ENCODE results near the gene SLC25A44.
A peak's percentile ranks its signal among the peaks of the same experiment; 100 is the strongest.

Gene SLC25A44

DNA sequence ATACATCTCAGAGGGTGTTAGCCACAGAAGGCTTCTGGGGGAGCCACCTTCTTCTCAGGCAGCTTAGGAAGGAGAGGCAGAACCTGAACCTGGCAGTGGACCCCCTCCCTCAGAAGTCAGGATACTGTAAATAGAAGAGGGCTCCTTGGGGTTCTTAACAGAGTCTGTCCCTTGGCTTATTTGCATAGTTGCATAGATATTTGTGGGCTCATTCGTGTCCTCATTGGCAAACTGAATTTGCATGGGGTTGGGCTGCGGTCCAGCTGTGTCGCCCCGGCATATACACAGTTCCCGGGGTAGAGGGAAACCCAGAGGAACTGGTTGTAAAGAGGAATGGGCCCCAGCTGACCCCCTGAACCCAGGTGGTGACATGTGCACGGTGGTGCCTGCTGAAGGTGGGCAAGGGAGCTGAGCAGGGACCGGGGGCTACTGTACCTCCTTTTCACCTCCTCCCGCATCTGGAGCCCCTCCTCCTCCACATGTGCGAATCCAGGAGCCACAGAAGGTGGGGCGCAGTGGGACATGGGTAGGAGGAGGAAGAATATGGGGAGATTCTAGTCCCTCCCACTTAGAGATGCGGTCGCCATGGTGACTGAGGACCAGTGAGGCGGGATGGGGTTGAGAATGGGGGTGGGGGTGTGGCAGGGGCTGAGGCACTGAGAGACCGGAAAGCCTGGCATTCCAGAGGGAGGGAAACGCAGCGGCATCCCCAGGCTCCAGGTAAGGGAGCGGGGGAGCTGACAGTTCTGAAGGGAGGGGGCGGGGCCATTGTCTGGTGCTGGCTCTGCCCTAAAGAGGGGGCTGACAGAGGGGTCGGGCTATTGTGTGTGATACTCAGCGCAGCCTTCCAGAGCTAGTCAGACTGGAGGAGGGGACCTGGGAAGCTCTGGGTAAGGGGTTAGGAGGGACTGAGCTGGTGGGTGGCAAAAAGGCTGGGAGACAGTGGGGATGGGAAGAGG, 44.3 kb upstream of the SLC25A44 start:
- peak; percentile 85 for DNase-seq (ENCODE audit: low read depth)
- TF ChIP-seq, protein P1, sequence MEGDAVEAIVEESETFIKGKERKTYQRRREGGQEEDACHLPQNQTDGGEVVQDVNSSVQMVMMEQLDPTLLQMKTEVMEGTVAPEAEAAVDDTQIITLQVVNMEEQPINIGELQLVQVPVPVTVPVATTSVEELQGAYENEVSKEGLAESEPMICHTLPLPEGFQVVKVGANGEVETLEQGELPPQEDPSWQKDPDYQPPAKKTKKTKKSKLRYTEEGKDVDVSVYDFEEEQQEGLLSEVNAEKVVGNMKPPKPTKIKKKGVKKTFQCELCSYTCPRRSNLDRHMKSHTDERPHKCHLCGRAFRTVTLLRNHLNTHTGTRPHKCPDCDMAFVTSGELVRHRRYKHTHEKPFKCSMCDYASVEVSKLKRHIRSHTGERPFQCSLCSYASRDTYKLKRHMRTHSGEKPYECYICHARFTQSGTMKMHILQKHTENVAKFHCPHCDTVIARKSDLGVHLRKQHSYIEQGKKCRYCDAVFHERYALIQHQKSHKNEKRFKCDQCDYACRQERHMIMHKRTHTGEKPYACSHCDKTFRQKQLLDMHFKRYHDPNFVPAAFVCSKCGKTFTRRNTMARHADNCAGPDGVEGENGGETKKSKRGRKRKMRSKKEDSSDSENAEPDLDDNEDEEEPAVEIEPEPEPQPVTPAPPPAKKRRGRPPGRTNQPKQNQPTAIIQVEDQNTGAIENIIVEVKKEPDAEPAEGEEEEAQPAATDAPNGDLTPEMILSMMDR (IDR thresholded peaks at IDR 0.05; ENCODE audit: low read depth, low read length, missing control alignments), result no peak
- H3K4me3 ChIP-seq (ENCODE audit: low read depth, low read length), result peak overlapping the region; percentile 55

DNA sequence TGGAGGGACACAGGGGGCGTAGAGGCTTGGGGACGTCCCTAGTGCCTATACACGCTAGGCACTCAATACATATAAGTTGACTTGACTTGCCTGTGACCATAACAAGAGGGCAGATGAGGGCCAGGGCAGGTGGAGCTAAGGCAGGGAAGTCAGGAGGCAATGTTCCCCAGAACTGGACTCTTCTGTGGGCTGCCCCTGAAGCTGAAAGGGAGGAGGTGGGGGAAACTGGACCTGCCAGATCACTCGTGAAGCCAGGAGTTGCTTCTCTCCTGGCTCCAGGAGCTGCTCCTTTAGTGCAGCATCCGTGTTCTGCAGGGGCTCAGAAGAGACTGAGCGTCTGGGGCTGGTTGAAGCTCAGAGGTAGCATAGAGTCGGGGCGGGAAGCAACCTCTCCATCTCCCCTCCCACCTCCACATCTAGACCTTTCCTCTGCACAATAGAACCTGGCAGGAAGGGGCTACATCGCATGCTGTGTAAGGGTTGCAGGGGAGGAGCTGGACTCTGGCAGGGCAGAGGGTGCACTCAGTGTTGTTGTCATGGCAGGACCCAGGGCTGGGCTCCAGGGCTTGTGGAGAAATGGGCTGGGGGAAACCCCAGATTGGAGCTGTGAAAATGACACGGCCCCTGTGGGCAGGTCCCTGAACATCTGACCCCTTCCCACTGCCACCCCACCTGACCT, 43.4 kb upstream of the SLC25A44 start:
- DNase-seq (ENCODE audit: low read depth), result no peak
- TF ChIP-seq, protein P1 (IDR thresholded peaks at IDR 0.05; ENCODE audit: low read depth, low read length, missing control alignments), result no peak
- peak overlapping the region; percentile 55 for H3K4me3 ChIP-seq (ENCODE audit: low read depth, low read length)

DNA sequence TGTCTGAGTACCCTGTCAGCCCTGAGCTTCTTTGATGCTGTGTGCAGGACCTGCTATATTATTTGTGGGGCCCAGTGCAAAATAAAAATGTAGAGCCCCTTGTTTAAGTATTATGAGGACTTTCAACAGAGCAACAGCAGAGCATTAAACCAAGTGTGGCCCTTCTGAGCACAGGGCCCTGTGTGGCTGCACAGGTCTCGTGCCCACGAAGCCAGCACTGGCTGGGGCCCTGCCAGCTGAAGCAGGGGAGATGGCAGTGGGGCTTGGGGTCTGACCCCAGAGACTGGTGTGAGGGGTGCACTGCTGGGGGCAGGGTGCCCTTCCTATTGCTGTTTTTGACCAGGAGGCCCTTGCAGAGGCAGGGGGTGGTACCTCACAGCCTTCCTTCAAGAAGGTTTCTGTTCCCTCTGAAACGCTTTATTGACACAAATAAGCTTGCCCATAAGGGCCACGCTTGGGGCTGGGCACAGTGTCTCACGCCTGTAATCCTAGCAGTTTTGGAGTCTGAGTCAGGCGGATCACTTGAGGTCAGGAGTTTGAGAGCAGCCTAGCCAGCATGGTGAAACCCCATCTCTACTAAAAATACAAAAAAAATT, 42.7 kb upstream of the SLC25A44 start:
- no peak for DNase-seq (ENCODE audit: low read depth)
- H3K4me3 ChIP-seq (ENCODE audit: low read depth, low read length), result peak overlapping the region; percentile 55; the same call in 1 of the 2 replicates
- TF ChIP-seq, protein P1 (IDR thresholded peaks at IDR 0.05; ENCODE audit: low read depth, low read length, missing control alignments), result no peak

DNA sequence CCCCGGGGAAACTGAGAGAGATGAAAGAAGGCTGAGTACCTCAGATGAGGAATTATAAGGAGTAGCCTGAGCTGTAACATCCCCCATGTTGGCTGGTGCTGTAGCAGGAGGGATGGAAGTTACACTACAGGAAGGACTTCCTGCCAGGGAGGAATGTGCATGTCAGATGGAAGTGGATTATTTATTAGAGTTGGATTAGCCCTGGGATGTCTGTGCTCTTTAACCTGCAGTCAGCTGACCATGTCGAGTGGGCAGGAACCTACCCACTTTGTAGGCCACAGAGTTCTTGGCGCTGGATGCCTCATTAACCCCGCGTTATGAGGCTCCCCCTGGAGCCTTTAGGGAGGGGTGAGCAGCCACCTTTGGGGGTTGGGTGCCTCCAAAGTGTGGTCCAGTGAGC, 41.3 kb upstream of the SLC25A44 start:
- no peak overlapping the region for H3K4me3 ChIP-seq (ENCODE audit: low read depth, low read length)
- DNase-seq (ENCODE audit: low read depth), result no peak
- TF ChIP-seq, protein P1 (IDR thresholded peaks at IDR 0.05; ENCODE audit: low read depth, low read length, missing control alignments), result no peak

DNA sequence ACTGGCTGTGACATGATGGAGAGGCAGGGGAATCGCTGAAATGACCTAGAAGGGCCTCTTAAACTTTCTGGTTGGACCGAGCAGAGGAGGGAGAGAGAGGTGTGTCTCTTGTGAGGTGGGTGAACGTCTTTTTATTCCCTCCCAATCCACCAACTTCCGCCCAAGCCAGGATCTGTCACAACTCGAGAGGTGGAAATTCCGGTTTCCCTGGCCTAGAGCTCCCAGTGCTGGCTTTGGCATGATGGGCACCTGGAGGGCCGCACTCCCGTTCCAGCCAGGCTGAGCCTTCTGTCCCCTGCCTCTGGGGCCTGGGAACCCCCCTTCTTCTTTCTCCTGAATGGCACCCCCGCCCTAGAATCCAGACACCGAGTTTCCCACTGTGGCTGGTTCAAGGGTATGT, 40.5 kb upstream of the SLC25A44 start, which contains the start of gene SEMA4A:
SEMA4A (plus strand) TSS at position 224 of the 400 bp plus-strand sequence. CDS start 994 bp downstream, outside the sequence.
- H3K4me3 ChIP-seq (ENCODE audit: low read depth, low read length), result peak within 1 kb of the TSS; percentile 71
- TF ChIP-seq, protein P1 (IDR thresholded peaks at IDR 0.05; ENCODE audit: low read depth, low read length, missing control alignments), result no peak
- no peak for DNase-seq (ENCODE audit: low read depth)

DNA sequence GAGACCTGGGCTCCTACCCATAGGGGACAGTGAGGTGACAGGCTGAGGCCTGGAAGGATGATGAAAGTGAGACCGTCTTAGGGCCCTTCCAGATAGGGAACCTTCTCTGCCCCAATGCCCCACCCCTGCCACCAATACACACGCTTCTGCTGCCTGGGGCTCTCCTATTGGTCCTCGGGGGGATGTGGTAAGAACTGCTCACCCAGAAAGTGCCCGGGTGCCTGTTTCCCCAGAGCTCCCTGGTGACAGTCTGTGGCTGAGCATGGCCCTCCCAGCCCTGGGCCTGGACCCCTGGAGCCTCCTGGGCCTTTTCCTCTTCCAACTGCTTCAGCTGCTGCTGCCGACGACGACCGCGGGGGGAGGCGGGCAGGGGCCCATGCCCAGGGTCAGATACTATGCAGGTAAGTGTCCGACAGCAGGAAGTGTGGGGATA, 39.6 kb upstream of the SLC25A44 start:
- peak overlapping the region; percentile 71 for H3K4me3 ChIP-seq (ENCODE audit: low read depth, low read length)
- peak; percentile 86 for DNase-seq (ENCODE audit: low read depth)
- TF ChIP-seq, protein P1 (IDR thresholded peaks at IDR 0.05; ENCODE audit: low read depth, low read length, missing control alignments), result no peak
